A673 (cell line): ENCODE measurements around the gene FUT3. TPM values are rescaled to one million over a fixed set of nuclear protein-coding genes. Genes with fewer than 3 reads are reported as not detected.

Experiments used
- BruUV-seq: library from RNA; stranded (reverse); fragments of 400-500 nt; replicated peaks from 2 replicates; lab custom pipeline; 2021; lab: Mats Ljungman, UMichigan
- CTCF ChIA-PET: fragments of 300-600 bp; sonication (Branson Sonifier 250); formaldehyde crosslinking; loops from one replicate; lab custom pipeline; 2022; ENCODE audit warnings: antibody characterized with exemption; lab: Charles Lee
- POLR2A ChIA-PET: fragments of 300-600 bp; sonication (Branson Sonifier 250); formaldehyde crosslinking; loops from one replicate; lab custom pipeline; 2022; ENCODE audit warnings: antibody characterized with exemption; ENCODE audit not compliant: low non-redundant PET; lab: Charles Lee
- DNase-seq: peaks from one replicate; pipeline ENCODE4 v3.0.0-alpha.2; 2015; ENCODE audit warnings: low spot score
- H3K27ac ChIP-seq: fragments of 200-600 bp; sonication (generic); 2 replicates; pipeline ENCODE4 v1.5.1; 2016; ENCODE audit warnings: mixed run types, low read depth, mild to moderate bottlenecking, mixed read lengths, antibody characterized with exemption, low read length; ENCODE audit not compliant: poor library complexity, severe bottlenecking
- H3K27me3 ChIP-seq: fragments of 200-600 bp; sonication (generic); replicated peaks from 2 replicates; pipeline ENCODE4 v1.6.1; 2017; ENCODE audit warnings: mixed run types, low read depth, mild to moderate bottlenecking, mixed read lengths, antibody characterized with exemption, low read length; ENCODE audit not compliant: insufficient read depth, poor library complexity
- H3K36me3 ChIP-seq: fragments of 200-600 bp; sonication (generic); 2 replicates; pipeline ENCODE4 v1.6.1; 2016; ENCODE audit warnings: mixed run types, mild to moderate bottlenecking, mixed read lengths, antibody characterized with exemption, low read length; ENCODE audit not compliant: insufficient read depth, poor library complexity, severe bottlenecking
- H3K4me1 ChIP-seq: fragments of 200-600 bp; sonication (generic); 2 replicates; pipeline ENCODE4 v1.6.1; 2017; ENCODE audit warnings: mixed run types, mild to moderate bottlenecking, mixed read lengths, antibody characterized with exemption, low read length; ENCODE audit not compliant: insufficient read depth, poor library complexity, severe bottlenecking
- H3K4me3 ChIP-seq: fragments of 200-600 bp; sonication (generic); 2 replicates; pipeline ENCODE4 v1.5.1; 2016; ENCODE audit warnings: low read depth, mixed run types, mild to moderate bottlenecking, mixed read lengths, low read length; ENCODE audit not compliant: poor library complexity, severe bottlenecking
- H3K9me3 ChIP-seq: fragments of 200-600 bp; sonication (generic); 2 replicates; pipeline ENCODE4 v1.6.1; 2016; ENCODE audit warnings: mixed run types, low read depth, mild to moderate bottlenecking, mixed read lengths, antibody characterized with exemption, low read length; ENCODE audit not compliant: poor library complexity, severe bottlenecking
- EZH2 ChIP-seq: fragments of 200-600 bp; sonication (generic); IDR thresholded peaks from 2 replicates; pipeline ENCODE4 v1.6.1; 2017; ENCODE audit warnings: borderline replicate concordance, low read depth, mild to moderate bottlenecking, mixed read lengths, antibody characterized with exemption, low read length; ENCODE audit not compliant: poor library complexity, severe bottlenecking
- intact Hi-C: fragments of 100-400 bp; cut with micrococcal nuclease; formaldehyde crosslinking; loops from one replicate; pipeline ENCODE4 v1.10.0; 2022; ENCODE audit not compliant: unreplicated experiment
- total RNA-seq: library from RNA; stranded (reverse); gene quantifications from 2 replicates; pipeline ENCODE4 v1.2.3, GENCODE V29; 2021
- TF ChIP-seq, protein P1 (sequence below): fragments of 300-800, 200-600 bp; sonication (generic); conservative IDR thresholded peaks from 2 replicates; pipeline ENCODE4 v1.5.1; 2017; ENCODE audit warnings: low read depth, mild to moderate bottlenecking, antibody characterized with exemption, low read length, moderate library complexity, mixed read lengths

The FUT3 gene
- total RNA-seq, 1 experiment from 2014 or later: not detected

GRCh38 chr19:5897189-5897969 lies 46.1 kb upstream of the FUT3 start:
- POLR2A ChIA-PET: no interaction called here

GRCh38 chr19:5896365-5897076 lies 45.3 kb upstream of the FUT3 start:
- no peak overlapping the region for H3K27ac ChIP-seq
- ChIA-PET POLR2A (no interaction called here), CTCF (interaction anchor here (0.7 kb wide), 1 partner anchor 126 kb away, joined by 3 read pairs; no protein-coding TSS in a partner anchor)
- H3K27me3 ChIP-seq: no peaks in the 10 kb centered on the region
- DNase-seq: no peak
- no peak overlapping the region for H3K4me3 ChIP-seq
- TF ChIP-seq EZH2: no peak
- TF ChIP-seq, protein P1, sequence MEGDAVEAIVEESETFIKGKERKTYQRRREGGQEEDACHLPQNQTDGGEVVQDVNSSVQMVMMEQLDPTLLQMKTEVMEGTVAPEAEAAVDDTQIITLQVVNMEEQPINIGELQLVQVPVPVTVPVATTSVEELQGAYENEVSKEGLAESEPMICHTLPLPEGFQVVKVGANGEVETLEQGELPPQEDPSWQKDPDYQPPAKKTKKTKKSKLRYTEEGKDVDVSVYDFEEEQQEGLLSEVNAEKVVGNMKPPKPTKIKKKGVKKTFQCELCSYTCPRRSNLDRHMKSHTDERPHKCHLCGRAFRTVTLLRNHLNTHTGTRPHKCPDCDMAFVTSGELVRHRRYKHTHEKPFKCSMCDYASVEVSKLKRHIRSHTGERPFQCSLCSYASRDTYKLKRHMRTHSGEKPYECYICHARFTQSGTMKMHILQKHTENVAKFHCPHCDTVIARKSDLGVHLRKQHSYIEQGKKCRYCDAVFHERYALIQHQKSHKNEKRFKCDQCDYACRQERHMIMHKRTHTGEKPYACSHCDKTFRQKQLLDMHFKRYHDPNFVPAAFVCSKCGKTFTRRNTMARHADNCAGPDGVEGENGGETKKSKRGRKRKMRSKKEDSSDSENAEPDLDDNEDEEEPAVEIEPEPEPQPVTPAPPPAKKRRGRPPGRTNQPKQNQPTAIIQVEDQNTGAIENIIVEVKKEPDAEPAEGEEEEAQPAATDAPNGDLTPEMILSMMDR: no peak
- intact Hi-C loops: no loop called here
- H3K9me3 ChIP-seq: no peaks in the 10 kb centered on the region
- peaks cover 8% of the 10 kb centered on the region for H3K4me1 ChIP-seq
- BruUV-seq: no TSS peak
- H3K36me3 ChIP-seq: peaks cover 14% of the 10 kb centered on the region

More at GRCh38 chr19:5897189-5897969, 46.1 kb upstream of the FUT3 start:
- Histone ChIP-seq H3K4me3 (no peak overlapping the region), H3K27me3 (no peaks in the 10 kb centered on the region), H3K27ac (no peak overlapping the region), H3K9me3 (no peaks in the 10 kb centered on the region), H3K36me3 (peaks cover 14% of the 10 kb centered on the region), H3K4me1 (peaks cover 3% of the 10 kb centered on the region)
- CTCF ChIA-PET: interaction anchor here (0.7 kb wide), 1 partner anchor 125 kb away, joined by 3 read pairs; no protein-coding TSS in a partner anchor
- intact Hi-C loops: no loop called here
- no TSS peak for BruUV-seq
- no peak for TF ChIP-seq EZH2
- TF ChIP-seq, protein P1: peak; percentile 21; the same call in 1 of the 2 replicates
- no peak for DNase-seq

GRCh38 chr19:5895890-5896289 lies 44.6 kb upstream of the FUT3 start:
- ChIA-PET CTCF (no interaction called here), POLR2A (no interaction called here)
- BruUV-seq: no TSS peak
- Histone ChIP-seq H3K4me3 (no peak overlapping the region), H3K36me3 (peaks cover 10% of the 10 kb centered on the region), H3K27ac (no peak overlapping the region), H3K4me1 (peaks cover 9% of the 10 kb centered on the region), H3K27me3 (no peaks in the 10 kb centered on the region), H3K9me3 (no peaks in the 10 kb centered on the region)
- intact Hi-C loops: no loop called here
- DNase-seq: no peak
- TF ChIP-seq, protein P1: no peak
- no peak for TF ChIP-seq EZH2
